IMR-90 (cell line): ENCODE results near the gene WDR27. TPM values are rescaled to one million over a fixed set of nuclear protein-coding genes. Genes with fewer than 3 reads are reported as not detected.

Source experiments
- ATAC-seq: fragments of 200-7000 bp; cut with Tn5 transposase; 2 replicates; pipeline ENCODE4 v1.9.1; 2020; ENCODE audit warnings: low read depth, mild to moderate bottlenecking, moderate library complexity
- BruUV-seq: library from RNA; stranded (reverse); fragments of 400-500 nt; replicated peaks from 2 replicates; lab custom pipeline; 2021; lab: Mats Ljungman, UMichigan
- CTCF ChIA-PET: fragments of 300-600 bp; formaldehyde crosslinking; extraction: SDS; loops from one replicate; lab custom pipeline; 2021; ENCODE audit warnings: antibody characterized with exemption; lab: Yijun Ruan, JAX
- POLR2A ChIA-PET: fragments of 300-600 bp; sonication (Branson Sonifier 250); formaldehyde crosslinking; loops from one replicate; lab custom pipeline; 2022; ENCODE audit warnings: antibody characterized with exemption; ENCODE audit not compliant: unreplicated experiment; lab: Charles Lee
- DNase-seq: peaks from one replicate; pipeline ENCODE4 v3.0.0; 2013
- H2AFZ ChIP-seq: replicated peaks from 2 replicates; pipeline ENCODE3; 2013; ENCODE audit warnings: low read length, mild to moderate bottlenecking; ENCODE audit not compliant: poor library complexity
- H2AK5ac ChIP-seq: 2 replicates; pipeline ENCODE4 v1.6.1; 2013; ENCODE audit warnings: low read depth, low read length, inconsistent platforms
- H2AK9ac ChIP-seq: replicated peaks from 2 replicates; pipeline ENCODE3; 2013; ENCODE audit warnings: mild to moderate bottlenecking, low read depth, low read length, moderate library complexity; ENCODE audit not compliant: poor library complexity
- H2BK120ac ChIP-seq: 2 replicates; pipeline ENCODE4 v1.6.1; 2013; ENCODE audit warnings: low read depth, low read length, inconsistent platforms
- H2BK15ac ChIP-seq: 3 replicates; pipeline ENCODE4 v1.6.1; 2013; ENCODE audit warnings: low read depth, low read length, inconsistent platforms
- H2BK20ac ChIP-seq: 2 replicates; pipeline ENCODE4 v1.6.1; 2013; ENCODE audit warnings: low read depth, mild to moderate bottlenecking, inconsistent platforms, low read length, moderate library complexity
- H2BK5ac ChIP-seq: 2 replicates; pipeline ENCODE4 v1.6.1; 2013; ENCODE audit warnings: mild to moderate bottlenecking, low read depth, low read length, inconsistent platforms; ENCODE audit not compliant: poor library complexity, severe bottlenecking
- H3K14ac ChIP-seq: replicated peaks from 2 replicates; pipeline ENCODE4 v1.6.1; 2013; ENCODE audit warnings: low read depth, low read length, inconsistent platforms
- H3K18ac ChIP-seq: 2 replicates; pipeline ENCODE4 v1.6.1; 2013; ENCODE audit warnings: low read depth, low read length, control low read depth
- H3K23ac ChIP-seq: 2 replicates; pipeline ENCODE4 v1.6.1; 2013; ENCODE audit warnings: low read depth, low read length, inconsistent platforms
- H3K27ac ChIP-seq: 2 replicates; pipeline ENCODE4 v1.5.1; 2013; ENCODE audit warnings: mild to moderate bottlenecking, control low read depth, low read length; ENCODE audit not compliant: insufficient read depth
- H3K27me3 ChIP-seq: 2 replicates; pipeline ENCODE4 v1.6.1; 2013; ENCODE audit warnings: low read length; ENCODE audit not compliant: control insufficient read depth, insufficient read depth
- H3K36me3 ChIP-seq: 2 replicates; pipeline ENCODE4 v1.6.1; 2013; ENCODE audit warnings: low read length, mixed read lengths; ENCODE audit not compliant: control insufficient read depth, insufficient read depth
- H3K4ac ChIP-seq: 2 replicates; pipeline ENCODE4 v1.6.1; 2013; ENCODE audit warnings: low read depth, low read length, inconsistent platforms
- H3K4me1 ChIP-seq: 2 replicates; pipeline ENCODE4 v1.6.1; 2013; ENCODE audit warnings: low read length, mixed read lengths; ENCODE audit not compliant: control insufficient read depth, insufficient read depth
- H3K4me2 ChIP-seq: 2 replicates; pipeline ENCODE4 v1.6.1; 2013; ENCODE audit warnings: low read depth, mild to moderate bottlenecking, control low read depth, low read length, moderate library complexity
- H3K4me3 ChIP-seq: 2 replicates; pipeline ENCODE4 v1.5.1; 2013; ENCODE audit warnings: low read depth, mild to moderate bottlenecking, control low read depth, low read length, moderate library complexity; ENCODE audit not compliant: insufficient read depth
- H3K56ac ChIP-seq: 2 replicates; pipeline ENCODE4 v1.6.1; 2013; ENCODE audit warnings: low read length, inconsistent platforms; ENCODE audit not compliant: insufficient read depth; ENCODE audit errors: extremely low read depth
- H3K79me1 ChIP-seq, 2 experiments: 2 replicates each; pipeline ENCODE4 v1.6.1; 2013; ENCODE audit warnings: low read length in 2 of 2, inconsistent platforms in 1 of 2, low read depth in 1 of 2
- H3K9ac ChIP-seq: 2 replicates; pipeline ENCODE4 v1.6.1; 2013; ENCODE audit warnings: low read depth, low read length, control low read depth
- H3K9me1 ChIP-seq: 2 replicates; pipeline ENCODE4 v1.6.1; 2013; ENCODE audit warnings: low read length, inconsistent platforms; ENCODE audit not compliant: insufficient read depth
- H3K9me3 ChIP-seq: 2 replicates; pipeline ENCODE4 v1.6.1; 2013; ENCODE audit warnings: low read length; ENCODE audit not compliant: control insufficient read depth, insufficient read depth
- H4K20me1 ChIP-seq: 2 replicates; pipeline ENCODE4 v1.6.1; 2013; ENCODE audit warnings: low read length, inconsistent platforms; ENCODE audit not compliant: insufficient read depth
- H4K5ac ChIP-seq: 2 replicates; pipeline ENCODE4 v1.6.1; 2013; ENCODE audit warnings: mild to moderate bottlenecking, low read depth, low read length, control low read depth
- H4K8ac ChIP-seq, 2 experiments: 2 replicates each; pipeline ENCODE4 v1.6.1; 2013; ENCODE audit warnings: low read depth in 2 of 2, low read length in 2 of 2, control low read depth in 1 of 2, inconsistent platforms in 1 of 2
- H4K91ac ChIP-seq: 2 replicates; pipeline ENCODE4 v1.6.1; 2013; ENCODE audit warnings: low read depth, low read length, inconsistent platforms; ENCODE audit not compliant: insufficient read depth
- MXI1 ChIP-seq: IDR thresholded peaks from 2 replicates; pipeline ENCODE4 v1.6.1; 2012; ENCODE audit warnings: low read depth, mild to moderate bottlenecking, low read length, moderate library complexity, borderline replicate concordance
- NFE2L2 ChIP-seq: fragments of 150-350 bp; IDR thresholded peaks from 2 replicates; pipeline ENCODE4 v1.6.1; 2016; ENCODE audit warnings: low read depth, mild to moderate bottlenecking, low read length
- WGBS, 2 experiments: methylation state at CpG; one replicate each; pipeline versions ENCODE4 v1.1.5 to v1.1.7; 2013; ENCODE audit warnings: missing lambda C conversion rate in 2 of 2; ENCODE audit not compliant: insufficient read length in 1 of 2; ENCODE audit errors: extremely low coverage in 2 of 2; 5-methylcytosine and 5-hydroxymethylcytosine counted together
- dilution Hi-C: fragments of 300-500 bp; cut with HindIII; formaldehyde crosslinking; loops from one replicate; pipeline ENCODE4 v1.14.3; 2018; ENCODE audit warnings: low sequenced_read_pairs; ENCODE audit not compliant: unreplicated experiment
- in situ Hi-C: fragments of 300-500 bp; cut with MboI; formaldehyde crosslinking; loops from 3 replicates; pipeline ENCODE4 v1.14.3; 2019; ENCODE audit warnings: low sequenced_read_pairs, inconsistent platforms, mixed read lengths
- intact Hi-C: fragments of 100-400 bp; cut with micrococcal nuclease; formaldehyde crosslinking; loops from 2 replicates; pipeline ENCODE4 v1.10.0; 2022
- polyA plus RNA-seq, 3 experiments: library from polyadenylated mRNA; depleted of rRNA; stranded (reverse); fragments of >200 nt; gene quantifications; 2 replicates each; pipeline ENCODE4 v1.2.3, GENCODE V29; 2012; ENCODE audit warnings: low replicate concordance in 1 of 3
- total RNA-seq: library from RNA; depleted of rRNA; stranded (reverse); fragments of >200 nt; gene quantifications from 2 replicates; pipeline ENCODE4 v1.2.3, GENCODE V29; 2012
- TF ChIP-seq, protein P1 (sequence below): fragments of 150-350 bp; IDR thresholded peaks from 2 replicates; pipeline ENCODE4 v1.6.1; 2016; ENCODE audit warnings: low read depth, mild to moderate bottlenecking, low read length, moderate library complexity, borderline replicate concordance

WDR27 gene
- total and polyA plus RNA-seq, 2 of the 4 experiments (the other 2 are of a cell fraction) = 7.0 to 18.5 TPM

GRCh38 chr6:169641461-169642085 lies 60.3 kb downstream of the WDR27 start:
- no peak for DNase-seq
- Histone ChIP-seq H3K79me1 (no peaks in the 10 kb centered on the region), H3K14ac (no peak overlapping the region), H2AK9ac (no peak overlapping the region), H3K4me2 (no peak overlapping the region), H3K18ac (no peak overlapping the region), H3K4me1 (no peaks in the 10 kb centered on the region), H4K91ac (no peak overlapping the region), H3K4me3 (no peak overlapping the region), H3K27me3 (no peaks in the 10 kb centered on the region), H2AFZ (no peak overlapping the region), H3K56ac (no peak overlapping the region), H2BK15ac (no peak overlapping the region), H2AK5ac (no peak overlapping the region), H4K8ac (no peak overlapping the region), H4K5ac (no peak overlapping the region), H4K20me1 (no peaks in the 10 kb centered on the region), H3K9me1 (peaks cover 9% of the 10 kb centered on the region; the same call in 1 of the 2 replicates), H3K9ac (no peak overlapping the region), H3K23ac (no peak overlapping the region), H2BK20ac (no peak overlapping the region), H2BK120ac (no peak overlapping the region), H3K4ac (no peak overlapping the region), H3K9me3 (no peaks in the 10 kb centered on the region), H3K27ac (no peak overlapping the region), H2BK5ac (no peak overlapping the region), H3K36me3 (peaks cover 1% of the 10 kb centered on the region; the same call in 1 of the 2 replicates)
- intact Hi-C loops = no loop called here
- 100% methylated on average over 12 of the region's 28 CpGs; no CpG with 5 or more reads in 1 of the 2 experiments for WGBS, 2 experiments
- ChIA-PET CTCF (no interaction called here), POLR2A (no interaction called here)
- dilution Hi-C loops = no loop called here
- BruUV-seq = no TSS peak
- no peak for TF ChIP-seq MXI1
- TF ChIP-seq, protein P1, sequence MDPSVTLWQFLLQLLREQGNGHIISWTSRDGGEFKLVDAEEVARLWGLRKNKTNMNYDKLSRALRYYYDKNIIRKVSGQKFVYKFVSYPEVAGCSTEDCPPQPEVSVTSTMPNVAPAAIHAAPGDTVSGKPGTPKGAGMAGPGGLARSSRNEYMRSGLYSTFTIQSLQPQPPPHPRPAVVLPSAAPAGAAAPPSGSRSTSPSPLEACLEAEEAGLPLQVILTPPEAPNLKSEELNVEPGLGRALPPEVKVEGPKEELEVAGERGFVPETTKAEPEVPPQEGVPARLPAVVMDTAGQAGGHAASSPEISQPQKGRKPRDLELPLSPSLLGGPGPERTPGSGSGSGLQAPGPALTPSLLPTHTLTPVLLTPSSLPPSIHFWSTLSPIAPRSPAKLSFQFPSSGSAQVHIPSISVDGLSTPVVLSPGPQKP = no peak
- no peak for TF ChIP-seq NFE2L2
- ATAC-seq = no peak
- in situ Hi-C loops = no loop called here
